GM18519 (cell line): ENCODE results near the gene JUNB.

Source experiments
- ATAC-seq: cut with Tn5 transposase; IDR thresholded peaks from one replicate; pipeline ENCODE4 v1.9.1; 2021; ENCODE audit warnings: mild to moderate bottlenecking, moderate library complexity; ENCODE audit not compliant: unreplicated experiment, low FRiP score

Gene JUNB

GRCh38 chr19:12840091-12841079 lies 49.1 kb downstream of the JUNB start:
- ATAC-seq, result no peak

- no peak for ATAC-seq
These were observed 49.8 kb downstream of the JUNB start for GRCh38 chr19:12841094-12841493.

- ATAC-seq, result no peak
These were observed 51.2 kb downstream of the JUNB start for GRCh38 chr19:12842511-12842910.
